GM19043 (cell line): ENCODE measurements around the gene RUVBL1.

Experiments used
- ATAC-seq: cut with Tn5 transposase; IDR thresholded peaks from one replicate; pipeline ENCODE4 v1.9.1; 2021; ENCODE audit warnings: low read depth; ENCODE audit not compliant: unreplicated experiment

Gene RUVBL1

GRCh38 chr3:128070898-128071591 is 52.6 kb downstream of the RUVBL1 start:
- no peak for ATAC-seq

- ATAC-seq = no peak
These were observed 54.3 kb downstream of the RUVBL1 start for GRCh38 chr3:128069271-128069670.

- ATAC-seq = no peak
These were observed 55.4 kb downstream of the RUVBL1 start for GRCh38 chr3:128068156-128068620.

- no peak for ATAC-seq
These were observed 56.1 kb downstream of the RUVBL1 start for GRCh38 chr3:128067489-128067888.

- no peak for ATAC-seq
These were observed 56.9 kb downstream of the RUVBL1 start for GRCh38 chr3:128066676-128067075.

- no peak for ATAC-seq
These were observed 57.5 kb downstream of the RUVBL1 start for GRCh38 chr3:128066114-128066513.

GRCh38 chr3:128064962-128065361 is 58.6 kb downstream of the RUVBL1 start:
- no peak for ATAC-seq

GRCh38 chr3:128063865-128064264 is 59.7 kb downstream of the RUVBL1 start:
- ATAC-seq = no peak

- no peak for ATAC-seq
These were observed 61.4 kb downstream of the RUVBL1 start for GRCh38 chr3:128062033-128062745.

GRCh38 chr3:128060473-128061381 is 62.9 kb downstream of the RUVBL1 start:
- no peak for ATAC-seq

GRCh38 chr3:128056258-128056657 is 67.4 kb downstream of the RUVBL1 start:
- no peak for ATAC-seq

GRCh38 chr3:128054367-128054766 is 69.2 kb downstream of the RUVBL1 start:
- no peak for ATAC-seq

- no peak for ATAC-seq
These were observed 70.0 kb downstream of the RUVBL1 start for GRCh38 chr3:128053614-128054013.

GRCh38 chr3:128052595-128053351 is 70.8 kb downstream of the RUVBL1 start:
- no peak for ATAC-seq

- peak; percentile 92 for ATAC-seq
These were observed 71.6 kb downstream of the RUVBL1 start, which contains the start of gene SEC61A1 for GRCh38 chr3:128051837-128052594. Gene SEC61A1, plus strand, starts transcription at chr3:128052437. Its CDS starts 116 bp downstream, at chr3:128052553.

GRCh38 chr3:128051459-128051836 is 72.2 kb downstream of the RUVBL1 start:
- no peak for ATAC-seq

GRCh38 chr3:128050597-128050996 is 73.0 kb downstream of the RUVBL1 start:
- no peak for ATAC-seq

GRCh38 chr3:128041344-128041743 is 82.3 kb downstream of the RUVBL1 start:
- no peak for ATAC-seq

GRCh38 chr3:128040660-128041059 is 83.0 kb downstream of the RUVBL1 start:
- no peak for ATAC-seq
